ENCODE data around the gene OPA1. TPM values are rescaled to one million over a fixed set of nuclear protein-coding genes. Genes with fewer than 3 reads are reported as not detected.

Gene OPA1
- total RNA-seq, 4 donors from 2014 or later = 33.0 to 57.4 (median 39.4) TPM

DNA sequence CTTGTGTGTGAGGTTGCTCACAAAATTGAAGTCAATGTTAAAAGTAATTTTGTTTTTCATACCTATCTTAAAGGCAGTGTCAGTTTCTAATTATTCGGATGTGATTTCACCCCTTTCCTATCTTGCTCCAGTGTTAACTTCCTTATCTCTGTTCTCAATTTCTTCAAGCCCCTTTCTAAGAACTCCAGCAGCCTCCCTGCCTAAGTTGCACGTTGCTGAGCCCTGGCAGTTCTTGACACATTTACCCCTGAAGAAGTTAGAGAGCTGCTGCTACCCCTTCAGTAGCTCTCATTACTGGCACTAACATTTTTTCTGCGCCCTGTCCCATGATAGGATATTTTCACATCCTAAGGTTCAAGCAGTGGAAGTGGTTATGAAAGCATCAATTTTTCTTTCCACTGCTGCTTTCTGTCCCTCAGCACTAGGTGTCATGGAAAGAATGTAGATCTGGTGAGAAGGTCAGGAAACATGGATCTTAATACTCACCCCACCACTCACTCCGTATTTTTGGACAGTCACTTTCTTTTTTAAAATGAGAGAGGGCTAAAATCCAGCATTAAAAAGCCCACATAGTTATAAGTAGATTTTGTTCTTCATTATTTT is 62.9 kb downstream of the OPA1 start:
- intact Hi-C loops (cut with DNase I; ENCODE audit: low total_unique reads) = no loop called here
- H3K4me3 ChIP-seq (ENCODE audit: low read depth, poor library complexity, severe bottlenecking) = no peak overlapping the region
- TF ChIP-seq POLR2A (IDR thresholded peaks at IDR 0.05) = no peak
- TF ChIP-seq, protein P1, sequence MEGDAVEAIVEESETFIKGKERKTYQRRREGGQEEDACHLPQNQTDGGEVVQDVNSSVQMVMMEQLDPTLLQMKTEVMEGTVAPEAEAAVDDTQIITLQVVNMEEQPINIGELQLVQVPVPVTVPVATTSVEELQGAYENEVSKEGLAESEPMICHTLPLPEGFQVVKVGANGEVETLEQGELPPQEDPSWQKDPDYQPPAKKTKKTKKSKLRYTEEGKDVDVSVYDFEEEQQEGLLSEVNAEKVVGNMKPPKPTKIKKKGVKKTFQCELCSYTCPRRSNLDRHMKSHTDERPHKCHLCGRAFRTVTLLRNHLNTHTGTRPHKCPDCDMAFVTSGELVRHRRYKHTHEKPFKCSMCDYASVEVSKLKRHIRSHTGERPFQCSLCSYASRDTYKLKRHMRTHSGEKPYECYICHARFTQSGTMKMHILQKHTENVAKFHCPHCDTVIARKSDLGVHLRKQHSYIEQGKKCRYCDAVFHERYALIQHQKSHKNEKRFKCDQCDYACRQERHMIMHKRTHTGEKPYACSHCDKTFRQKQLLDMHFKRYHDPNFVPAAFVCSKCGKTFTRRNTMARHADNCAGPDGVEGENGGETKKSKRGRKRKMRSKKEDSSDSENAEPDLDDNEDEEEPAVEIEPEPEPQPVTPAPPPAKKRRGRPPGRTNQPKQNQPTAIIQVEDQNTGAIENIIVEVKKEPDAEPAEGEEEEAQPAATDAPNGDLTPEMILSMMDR (IDR thresholded peaks at IDR 0.05) = no peak
- WGBS, 2 donors = 85 to 89% methylated on average over 4 of the region's 4 CpGs
- no peak for DNase-seq (ENCODE audit: low spot score in 2 of 2)

DNA sequence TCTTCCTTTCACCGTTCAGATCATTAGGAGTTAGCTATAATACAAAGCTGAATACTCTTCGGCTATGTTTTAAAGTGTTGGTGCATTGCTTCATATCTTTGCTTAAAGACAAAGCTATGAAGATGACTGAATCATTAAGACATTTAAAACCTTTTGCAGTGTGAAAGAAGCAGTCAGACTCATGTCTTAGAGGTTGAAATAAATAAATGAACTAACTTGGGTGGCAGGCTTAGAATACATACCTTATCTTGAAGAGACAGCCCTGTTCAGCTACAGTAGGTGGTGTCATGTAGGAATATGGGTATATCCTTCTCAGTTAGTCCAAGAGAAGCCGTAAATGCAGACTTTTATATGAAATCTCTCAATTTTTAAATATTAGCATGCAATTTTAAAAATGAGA is 63.4 kb downstream of the OPA1 start:
- TF ChIP-seq, protein P1 (IDR thresholded peaks at IDR 0.05) = no peak
- no peak for TF ChIP-seq POLR2A (IDR thresholded peaks at IDR 0.05)
- no peak for DNase-seq (ENCODE audit: low spot score in 2 of 2)
- no peak overlapping the region for H3K4me3 ChIP-seq (ENCODE audit: low read depth, poor library complexity, severe bottlenecking)
- intact Hi-C loops (cut with DNase I; ENCODE audit: low total_unique reads) = no loop called here
- WGBS, 2 donors = 93 to 96% methylated on average over 3 of the region's 3 CpGs

DNA sequence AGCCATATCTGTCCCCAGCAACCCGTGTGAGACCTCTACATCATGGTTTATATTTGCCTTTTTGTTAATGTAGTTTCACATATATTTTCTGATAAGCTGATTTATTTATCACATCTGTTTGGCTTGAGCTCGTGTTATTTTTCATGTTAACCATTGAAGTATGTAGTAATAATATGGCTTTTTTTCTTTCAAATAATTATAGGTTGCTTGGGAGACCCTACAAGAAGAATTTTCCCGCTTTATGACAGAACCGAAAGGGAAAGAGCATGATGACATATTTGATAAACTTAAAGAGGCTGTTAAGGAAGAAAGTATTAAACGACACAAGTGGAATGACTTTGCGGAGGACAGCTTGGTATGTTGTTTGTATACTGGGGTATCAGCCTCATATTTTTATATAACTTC is 63.9 kb downstream of the OPA1 start:
- DNase-seq (ENCODE audit: low spot score in 2 of 2) = no peak
- TF ChIP-seq POLR2A (IDR thresholded peaks at IDR 0.05) = no peak
- TF ChIP-seq, protein P1 (IDR thresholded peaks at IDR 0.05) = no peak
- no peak overlapping the region for H3K4me3 ChIP-seq (ENCODE audit: low read depth, poor library complexity, severe bottlenecking)
- 94 to 95% methylated on average over 6 of the region's 6 CpGs for WGBS, 2 donors
- intact Hi-C loops (cut with DNase I; ENCODE audit: low total_unique reads) = no loop called here

DNA sequence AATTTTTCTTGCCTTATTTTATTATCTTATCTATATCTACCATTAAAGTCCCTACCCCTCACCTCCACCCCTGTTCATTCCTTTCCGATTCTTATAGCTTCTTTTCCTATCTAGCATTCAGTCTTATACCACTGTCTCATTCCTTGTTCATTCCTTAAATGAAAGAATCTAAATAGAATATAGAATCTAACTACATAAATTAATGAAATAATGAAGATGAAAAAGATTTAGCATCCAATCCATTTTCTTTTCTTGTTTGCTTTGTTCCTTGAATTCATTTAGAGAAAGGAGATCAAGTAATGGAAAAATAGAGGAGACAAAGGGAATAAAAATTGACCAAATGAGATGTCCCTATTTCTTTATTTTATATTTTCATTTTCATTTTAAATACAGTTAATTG is 67.2 kb downstream of the OPA1 start:
- H3K4me3 ChIP-seq (ENCODE audit: low read depth, poor library complexity, severe bottlenecking) = no peak overlapping the region
- TF ChIP-seq POLR2A (IDR thresholded peaks at IDR 0.05) = no peak
- TF ChIP-seq, protein P1 (IDR thresholded peaks at IDR 0.05) = no peak
- 88 to 89% methylated on average over 1 of the region's 1 CpG for WGBS, 2 donors
- DNase-seq (ENCODE audit: low spot score in 2 of 2) = no peak
- intact Hi-C loops (cut with DNase I; ENCODE audit: low total_unique reads) = loop anchor here (10.0 kb wide), 1 partner anchor 655 kb away; no protein-coding TSS in a partner anchor

DNA sequence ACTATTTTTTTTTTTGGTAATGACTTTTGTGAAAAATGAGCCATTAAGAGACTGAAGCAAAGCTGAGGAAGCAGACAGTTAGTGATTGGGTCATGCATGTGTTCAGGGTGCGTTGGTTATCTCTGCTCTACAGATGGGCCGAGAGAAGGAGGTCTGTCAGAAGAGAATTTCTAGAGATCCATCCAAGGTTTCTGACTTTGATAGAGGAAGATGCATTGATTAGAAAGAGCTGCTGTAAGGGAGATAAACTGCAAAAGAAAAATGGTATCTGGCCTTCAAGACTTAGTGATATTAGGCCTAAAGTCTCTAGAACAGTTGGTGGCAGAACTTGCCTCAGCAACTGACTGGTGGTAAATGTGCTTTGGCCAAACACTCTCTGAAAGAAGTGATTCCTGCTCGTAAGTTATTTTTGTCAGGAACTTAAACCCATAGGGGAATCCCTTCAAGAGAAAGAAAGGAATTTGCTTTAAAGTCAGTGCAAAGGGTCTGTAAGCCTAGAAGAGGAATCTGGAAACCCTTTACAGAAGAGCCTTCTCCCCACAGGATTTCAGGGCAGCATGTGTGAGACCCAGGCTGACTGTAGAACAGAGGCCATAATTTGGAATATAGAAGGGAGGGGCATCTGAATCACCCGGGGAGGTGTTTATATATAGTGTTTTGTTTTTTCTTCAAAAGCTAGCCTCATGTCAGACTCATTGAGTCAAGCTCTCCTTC is 67.8 kb downstream of the OPA1 start:
- 72 to 76% methylated on average over 4 of the region's 4 CpGs for WGBS, 2 donors
- DNase-seq (ENCODE audit: low spot score in 2 of 2) = no peak
- intact Hi-C loops (cut with DNase I; ENCODE audit: low total_unique reads) = loop anchor here (10.0 kb wide), 1 partner anchor 654 kb away; no protein-coding TSS in a partner anchor
- TF ChIP-seq, protein P1 (IDR thresholded peaks at IDR 0.05) = no peak
- TF ChIP-seq POLR2A (IDR thresholded peaks at IDR 0.05) = no peak
- H3K4me3 ChIP-seq (ENCODE audit: low read depth, poor library complexity, severe bottlenecking) = no peak overlapping the region
